B cell (primary cell): ENCODE results near the gene LRRC55. TPM values are rescaled to one million over a fixed set of nuclear protein-coding genes. Genes with fewer than 3 reads are reported as not detected.

ENCODE experiments used
- ATAC-seq: fragments of 200-7000 bp; cut with Tn5 transposase; one replicate; pipeline ENCODE4 v1.10.0; 2021; ENCODE audit warnings: low read depth, mild to moderate bottlenecking, moderate number of reproducible peaks, moderate library complexity
- CTCF ChIA-PET: fragments of 350-600 bp; sonication (Branson Sonifier 250); formaldehyde crosslinking; loops from one replicate; lab custom pipeline; 2021; ENCODE audit warnings: antibody characterized with exemption, inconsistent platforms; lab: Charles Lee
- POLR2A ChIA-PET: fragments of 350-600 bp; sonication (Branson Sonifier 250); formaldehyde crosslinking; loops from one replicate; lab custom pipeline; 2021; ENCODE audit warnings: antibody characterized with exemption; lab: Charles Lee
- DNase-seq: peaks from one replicate; pipeline ENCODE4 v3.0.0; 2013
- H2AFZ ChIP-seq: 2 replicates; pipeline ENCODE4 v1.6.1; 2012; ENCODE audit warnings: mild to moderate bottlenecking, low read depth, low read length; ENCODE audit not compliant: insufficient read depth, poor library complexity, severe bottlenecking
- H3K27ac ChIP-seq, 2 donors: 1 replicate in 1 of 2; 2 replicates in 1 of 2; pipeline ENCODE4 v1.5.1; 2012 to 2013; ENCODE audit warnings: low read length in 2 of 2, mild to moderate bottlenecking in 2 of 2, moderate library complexity in 1 of 2
- H3K27me3 ChIP-seq, 4 experiments: fragments of 200-600 bp in 1 of 4; sonication (generic) in 1 of 4; replicated peaks in 1 of 4; 1 replicate in 2 of 4; 2 replicates in 2 of 4; pipeline versions ENCODE4 v1.6.1 to v1.7.0; 2013 to 2016; ENCODE audit warnings: low read length in 3 of 4, mild to moderate bottlenecking in 2 of 4, mixed read lengths in 1 of 4, moderate library complexity in 1 of 4; ENCODE audit not compliant: insufficient read depth in 4 of 4, control insufficient read depth in 3 of 4; ENCODE audit errors: control extremely low read depth in 1 of 4
- H3K36me3 ChIP-seq, 2 experiments: replicated peaks in 1 of 2; 1 replicate in 1 of 2; 2 replicates in 1 of 2; pipeline versions ENCODE4 v1.6.1 to v1.7.1; 2013; ENCODE audit warnings: low read length in 1 of 2; ENCODE audit not compliant: insufficient read depth in 2 of 2, control insufficient read depth in 1 of 2; ENCODE audit errors: control extremely low read depth in 1 of 2, extremely low read depth in 1 of 2
- H3K4me1 ChIP-seq, 2 donors: fragments of 200-600 bp in 1 of 2; sonication (generic) in 1 of 2; 1 replicate in 1 of 2; 2 replicates in 1 of 2; pipeline versions ENCODE4 v1.5.1 to v1.6.1; 2013 to 2017; ENCODE audit warnings: low read length in 2 of 2; ENCODE audit not compliant: control insufficient read depth in 2 of 2, insufficient read depth in 2 of 2
- H3K4me2 ChIP-seq: replicated peaks from 2 replicates; pipeline ENCODE3; 2012; ENCODE audit warnings: mild to moderate bottlenecking, low read depth, low read length; ENCODE audit not compliant: poor library complexity, severe bottlenecking
- H3K4me3 ChIP-seq, 5 experiments: fragments of 200-600 bp in 1 of 5; sonication (generic) in 1 of 5; 1 replicate in 3 of 5; 2 replicates in 2 of 5; pipeline versions ENCODE4 v1.5.1 to v1.7.0; 2011 to 2016; ENCODE audit warnings: low read length in 4 of 5, mild to moderate bottlenecking in 4 of 5, low read depth in 2 of 5, control low read depth in 1 of 5, moderate library complexity in 1 of 5; ENCODE audit not compliant: insufficient read depth in 1 of 5; ENCODE audit errors: control extremely low read depth in 1 of 5, extremely low read depth in 1 of 5
- H3K79me2 ChIP-seq: fragments of 200-600 bp; sonication (generic); one replicate; pipeline ENCODE4 v1.6.0; 2016; ENCODE audit warnings: low read length; ENCODE audit not compliant: control insufficient read depth, insufficient read depth
- H3K9ac ChIP-seq: fragments of 200-600 bp; sonication (generic); 2 replicates; pipeline ENCODE4 v1.6.1; 2017; ENCODE audit warnings: mild to moderate bottlenecking, low read length, moderate library complexity
- H3K9me3 ChIP-seq, 3 donors: one replicate each; pipeline versions ENCODE4 v1.6.1 to v1.7.1; 2013; ENCODE audit warnings: low read length in 2 of 3; ENCODE audit not compliant: control insufficient read depth in 2 of 3, insufficient read depth in 1 of 3; ENCODE audit errors: control extremely low read depth in 1 of 3
- H4K20me1 ChIP-seq: 2 replicates; pipeline ENCODE4 v1.6.0; 2012; ENCODE audit warnings: mild to moderate bottlenecking, low read length; ENCODE audit not compliant: insufficient read depth, control insufficient read depth, poor library complexity, severe bottlenecking
- H3K27ac Mint-ChIP-seq: one replicate; pipeline ENCODE4 v1.8.0; 2021; ENCODE audit warnings: mixed read lengths
- H3K27me3 Mint-ChIP-seq: one replicate; pipeline ENCODE4 v1.8.0; 2021; ENCODE audit warnings: mixed read lengths
- H3K4me1 Mint-ChIP-seq: one replicate; pipeline ENCODE4 v1.8.0; 2021; ENCODE audit warnings: mixed read lengths
- H3K4me3 Mint-ChIP-seq: one replicate; pipeline ENCODE4 v1.8.0; 2021; ENCODE audit warnings: mixed read lengths
- H3K9me3 Mint-ChIP-seq: one replicate; pipeline ENCODE4 v1.8.0; 2022; ENCODE audit warnings: mixed read lengths; ENCODE audit not compliant: insufficient read depth
- CTCF ChIP-seq: fragments of 200-600 bp; IDR thresholded peaks from one replicate; pipeline ENCODE4 v1.8.0; 2022; ENCODE audit warnings: antibody characterized with exemption, mild to moderate bottlenecking
- EZH2 ChIP-seq: IDR thresholded peaks from 2 replicates; pipeline ENCODE4 v1.6.1; 2012; ENCODE audit warnings: borderline replicate concordance, low read depth, mild to moderate bottlenecking, moderate library complexity, low read length; ENCODE audit not compliant: insufficient read depth, poor library complexity, severe bottlenecking
- WGBS: methylation state at CpG from one replicate; pipeline ENCODE4 v1.1.5; 2013; ENCODE audit warnings: missing lambda C conversion rate; ENCODE audit not compliant: insufficient coverage; 5-methylcytosine and 5-hydroxymethylcytosine counted together
- intact Hi-C: fragments of 100-400 bp; cut with micrococcal nuclease; formaldehyde crosslinking; loops from one replicate; pipeline ENCODE4 v1.10.0; 2022
- polyA plus RNA-seq: library from polyadenylated mRNA; depleted of rRNA; stranded (reverse); fragments of >200 nt; gene quantifications from 2 replicates; pipeline ENCODE4 v1.2.3, GENCODE V29; 2012
- total RNA-seq, 2 donors: library from RNA; stranded (reverse); fragments of 120-200 nt in 1 of 2; gene quantifications; 1 replicate in 1 of 2; 2 replicates in 1 of 2; pipeline versions ENCODE4 v1.2.3 to v1.2.4, GENCODE V29; 2013 to 2022

LRRC55 gene
- total and polyA plus RNA-seq, 2 donors (not counting 1 experiment from before 2014, with no cell fraction given) = not detected

DNA sequence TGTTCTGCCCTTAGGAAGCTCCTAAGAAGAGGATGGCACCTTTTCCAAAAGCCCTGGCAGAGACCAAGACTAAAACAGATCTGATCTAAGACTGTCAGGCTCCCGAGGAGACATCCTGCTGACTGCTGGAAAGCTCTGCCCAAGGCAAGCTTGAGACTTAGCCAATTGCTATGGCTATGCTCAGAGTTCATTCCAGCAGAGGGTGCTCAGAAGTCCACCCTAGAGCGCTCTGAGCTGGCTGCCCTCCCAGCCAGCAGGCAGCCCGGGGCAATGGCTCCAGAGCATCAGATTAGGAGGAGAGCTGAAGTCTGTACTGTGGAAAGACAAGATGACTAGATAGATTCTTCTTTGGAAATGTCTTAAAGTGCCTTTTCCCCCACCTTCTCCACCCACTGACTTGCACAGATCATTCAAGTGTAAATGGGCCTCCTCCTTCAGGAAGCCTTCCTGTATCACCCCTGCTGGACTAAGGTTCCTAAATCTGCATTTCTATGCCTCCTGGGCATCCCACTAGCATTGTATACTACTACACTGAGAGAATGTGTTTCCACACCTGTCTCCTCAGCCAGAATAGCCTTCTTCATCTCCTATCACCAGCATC lies 23.4 kb downstream of the LRRC55 start:
- no peak overlapping the region for H3K4me2 ChIP-seq
- DNase-seq (no peak), ATAC-seq (no peak)
- no peaks in the 10 kb centered on the region for H3K27me3 ChIP-seq
- intact Hi-C loops = no loop called here
- H3K4me3 ChIP-seq = no peak overlapping the region
- no peak overlapping the region for H2AFZ ChIP-seq
- no peaks in the 10 kb centered on the region for H3K36me3 ChIP-seq
- H3K9ac ChIP-seq = no peak overlapping the region
- TF ChIP-seq EZH2 (no peak), CTCF (no peak)
- H3K4me1 ChIP-seq = no peaks in the 10 kb centered on the region
- no peaks in the 10 kb centered on the region for H3K79me2 ChIP-seq
- no peak overlapping the region for H3K27ac ChIP-seq
- ChIA-PET CTCF (no interaction called here), POLR2A (no interaction called here)
- no peaks in the 10 kb centered on the region for H4K20me1 ChIP-seq
- H3K27me3 Mint-ChIP-seq = peaks cover 18% of the 10 kb centered on the region
- H3K27ac Mint-ChIP-seq = no peak overlapping the region
- WGBS = 54% methylated on average over 2 of the region's 3 CpGs
- H3K9me3 ChIP-seq = no peaks in the 10 kb centered on the region
- H3K4me3 Mint-ChIP-seq = no peak overlapping the region
- H3K4me1 Mint-ChIP-seq = no peaks in the 10 kb centered on the region
- no peaks in the 10 kb centered on the region for H3K9me3 Mint-ChIP-seq

DNA sequence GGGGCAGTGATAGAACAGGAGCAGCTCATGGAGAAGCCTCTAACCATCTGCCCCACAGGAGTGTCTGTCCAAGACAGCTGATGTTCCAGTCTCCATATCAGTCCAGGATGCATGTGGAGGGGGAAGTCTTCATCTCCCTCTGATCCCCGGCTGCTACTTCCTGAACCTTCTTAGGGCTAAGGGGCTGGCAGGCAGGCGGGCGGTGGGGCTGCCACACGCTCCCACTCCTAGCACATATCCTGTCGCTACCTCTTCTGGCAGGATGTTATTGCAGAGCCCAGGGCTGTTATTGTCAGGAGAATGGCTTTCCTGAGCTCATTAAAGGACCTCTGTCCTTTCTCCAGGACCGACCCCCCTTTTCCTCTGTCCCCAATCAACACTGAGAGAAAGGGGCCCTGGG lies 25.4 kb downstream of the LRRC55 start:
- ATAC-seq = no peak

More for the DNA sequence above, 25.4 kb downstream of the LRRC55 start:
- no peak for TF ChIP-seq EZH2
- no peak for TF ChIP-seq CTCF
- no peaks in the 10 kb centered on the region for H3K79me2 ChIP-seq
- Mint-ChIP-seq H3K27me3 (peaks cover 25% of the 10 kb centered on the region), H3K9me3 (no peaks in the 10 kb centered on the region), H3K4me3 (no peak overlapping the region), H3K27ac (no peak overlapping the region), H3K4me1 (no peaks in the 10 kb centered on the region)
- POLR2A ChIA-PET = no interaction called here
- CTCF ChIA-PET = no interaction called here
- peaks cover 0 to 4% (median 0%) of the 10 kb centered on the region in 4 experiments for H3K27me3 ChIP-seq
- WGBS = 35% methylated on average over 5 of the region's 6 CpGs
- DNase-seq = no peak
- no peak overlapping the region for H3K9ac ChIP-seq
- no peaks in the 10 kb centered on the region for H3K9me3 ChIP-seq
- no peak overlapping the region for H3K4me2 ChIP-seq
- no peaks in the 10 kb centered on the region for H3K4me1 ChIP-seq
- no peaks in the 10 kb centered on the region for H4K20me1 ChIP-seq
- no peak overlapping the region for H3K27ac ChIP-seq
- H3K36me3 ChIP-seq = no peaks in the 10 kb centered on the region
- no peak overlapping the region for H2AFZ ChIP-seq
- intact Hi-C loops = no loop called here
- H3K4me3 ChIP-seq = no peak overlapping the region
